Rectal smooth muscle tissue (tissue), 1 donor: ENCODE measurements around the gene CABLES1.
"Not testable (repeated sequence)": the region's sequence is repeated elsewhere in the genome, so short reads cannot be mapped to it uniquely, and the experiment has no call there.

Experiments
- H3K27ac ChIP-seq: one replicate; pipeline ENCODE4 v1.7.0; 2013; ENCODE audit warnings: low read depth, low read length, inconsistent platforms
- H3K27me3 ChIP-seq: one replicate; pipeline ENCODE4 v1.7.0; 2013; ENCODE audit warnings: low read length; ENCODE audit not compliant: control insufficient read depth, insufficient read depth
- H3K36me3 ChIP-seq: one replicate; pipeline ENCODE4 v1.7.0; 2013; ENCODE audit warnings: low read length; ENCODE audit not compliant: control insufficient read depth, insufficient read depth
- H3K4me1 ChIP-seq: one replicate; pipeline ENCODE4 v1.7.0; 2013; ENCODE audit warnings: low read length; ENCODE audit not compliant: control insufficient read depth, insufficient read depth
- H3K4me3 ChIP-seq: one replicate; pipeline ENCODE4 v1.7.0; 2013; ENCODE audit warnings: low read length
- H3K9ac ChIP-seq: one replicate; pipeline ENCODE4 v1.7.0; 2013; ENCODE audit warnings: low read length

The CABLES1 gene

DNA sequence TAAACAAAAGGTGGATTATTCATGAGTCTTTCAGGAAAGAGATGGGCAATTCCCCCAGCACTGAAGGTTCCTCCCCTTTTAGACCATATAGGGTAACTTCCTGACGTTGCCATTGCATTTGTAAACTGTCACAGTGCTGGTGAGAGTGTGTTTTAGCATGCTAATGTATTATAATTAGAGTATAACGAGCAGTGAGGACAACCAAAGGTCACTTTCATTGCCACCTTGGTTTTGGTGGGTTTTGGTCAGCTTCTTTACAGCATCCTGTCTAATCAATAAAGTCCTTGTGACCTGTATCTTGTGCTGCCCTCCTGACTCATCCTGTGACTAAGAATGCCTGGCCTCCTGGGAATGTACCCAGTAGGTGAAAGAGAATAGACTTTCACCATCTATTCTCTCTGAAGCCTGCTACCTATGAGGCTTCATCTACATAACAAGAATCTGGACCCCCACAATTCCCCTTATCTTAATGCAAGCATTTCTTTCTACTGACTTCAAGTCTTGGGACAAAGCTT lies 148.7 kb downstream of the CABLES1 start:
- Histone ChIP-seq H3K4me3 (no peak overlapping the region), H3K27me3 (no peaks in the 10 kb centered on the region), H3K4me1 (no peaks in the 10 kb centered on the region), H3K36me3 (no peaks in the 10 kb centered on the region), H3K27ac (no peak overlapping the region), H3K9ac (no peak overlapping the region)

DNA sequence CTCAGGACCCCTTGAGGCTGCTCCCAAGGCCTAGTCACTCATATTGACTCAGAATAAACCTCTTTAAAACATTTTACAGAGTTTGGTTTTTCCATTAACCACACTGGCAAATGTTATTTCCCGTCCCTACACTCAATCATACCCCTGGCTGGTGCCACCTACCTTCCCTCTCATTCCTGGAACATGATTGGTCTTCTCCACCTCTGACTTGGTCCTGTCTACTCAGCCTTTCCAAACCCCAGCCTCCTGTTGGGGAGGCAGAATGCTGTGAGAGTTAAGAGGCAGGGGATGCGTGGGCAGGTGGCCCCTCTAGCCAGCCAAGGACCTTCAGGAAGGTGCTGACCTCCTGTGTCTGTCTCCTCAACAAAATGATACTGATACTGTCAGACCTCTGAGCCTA lies 149.3 kb downstream of the CABLES1 start:
- Histone ChIP-seq H3K4me3 (no peak overlapping the region), H3K4me1 (no peaks in the 10 kb centered on the region), H3K27ac (no peak overlapping the region), H3K36me3 (no peaks in the 10 kb centered on the region), H3K9ac (no peak overlapping the region), H3K27me3 (no peaks in the 10 kb centered on the region)

GRCh38 chr18:23285581-23285980 lies 150.3 kb downstream of the CABLES1 start:
- not testable (repeated sequence) for H3K27me3 ChIP-seq, H3K4me3 ChIP-seq, H3K27ac ChIP-seq, H3K4me1 ChIP-seq, H3K9ac ChIP-seq, H3K36me3 ChIP-seq

DNA sequence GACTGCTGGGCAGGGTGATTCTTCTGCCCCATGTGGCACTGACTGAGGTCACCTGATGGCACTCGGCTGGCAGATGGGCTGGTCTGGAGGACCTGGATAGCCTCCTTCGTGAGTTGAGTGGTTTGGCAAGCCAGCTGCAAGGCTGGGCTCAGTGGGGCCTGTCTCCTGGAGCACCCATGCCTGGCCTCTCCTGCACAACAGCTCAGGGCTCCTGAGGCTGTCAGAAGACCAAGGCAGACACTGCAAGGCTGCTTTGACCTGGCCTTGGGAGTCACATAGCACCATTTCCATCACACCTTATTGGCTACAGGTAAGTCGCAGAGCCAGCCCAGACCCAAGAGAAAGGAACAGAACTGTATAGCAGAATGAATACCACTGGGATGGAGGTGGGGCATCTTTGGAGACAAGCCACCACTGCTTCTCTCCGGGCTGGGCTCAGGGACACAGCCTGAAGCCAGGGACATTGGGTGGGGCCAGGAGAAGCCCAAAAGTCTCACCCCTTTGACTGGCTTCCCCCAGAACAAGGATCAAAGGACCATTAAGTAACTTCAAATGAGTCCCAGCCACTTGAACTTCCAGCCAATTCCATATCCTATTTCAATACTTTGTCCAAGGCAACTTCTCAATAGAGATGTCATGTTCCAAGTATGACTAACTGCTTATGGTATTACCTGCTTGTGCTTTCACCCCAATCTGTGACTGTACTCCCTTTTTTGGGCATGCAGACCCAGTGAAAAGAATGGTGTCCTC lies 156.3 kb downstream of the CABLES1 start:
- H3K36me3 ChIP-seq, result no peaks in the 10 kb centered on the region
- H3K27me3 ChIP-seq, result no peaks in the 10 kb centered on the region
- no peak overlapping the region for H3K4me3 ChIP-seq
- H3K27ac ChIP-seq, result no peak overlapping the region
- no peak overlapping the region for H3K9ac ChIP-seq
- no peaks in the 10 kb centered on the region for H3K4me1 ChIP-seq

DNA sequence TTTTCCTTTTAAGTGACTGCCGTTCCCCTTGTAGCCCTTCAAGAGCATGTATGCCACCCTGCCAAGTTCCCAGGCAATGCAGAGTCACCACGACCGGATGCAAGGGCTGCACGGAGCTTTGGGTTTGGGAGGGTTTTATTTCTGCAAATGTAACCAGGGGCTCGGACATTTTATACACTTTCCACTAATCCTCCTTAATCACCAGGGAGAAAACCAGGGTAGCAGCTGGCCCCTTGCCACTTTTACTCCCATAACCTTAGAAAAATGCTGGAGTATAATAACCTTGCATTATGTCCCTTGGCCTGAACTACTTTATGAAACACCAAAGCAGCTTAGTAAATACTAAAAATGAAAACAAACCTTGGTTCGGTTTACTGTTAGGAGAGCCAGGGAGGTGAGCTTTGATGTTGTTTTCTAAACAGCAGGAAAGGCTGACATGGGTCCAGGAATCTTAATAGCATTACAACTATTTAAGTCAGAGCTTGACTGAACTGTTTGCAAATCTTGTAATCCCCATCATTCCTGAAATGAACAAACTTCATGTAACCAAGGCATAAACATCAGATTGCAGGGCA lies 165.0 kb downstream of the CABLES1 start:
- Histone ChIP-seq H3K4me1 (no peaks in the 10 kb centered on the region), H3K27me3 (no peaks in the 10 kb centered on the region), H3K27ac (no peak overlapping the region), H3K9ac (no peak overlapping the region), H3K36me3 (no peaks in the 10 kb centered on the region), H3K4me3 (no peak overlapping the region)

GRCh38 chr18:23301972-23302371 lies 166.7 kb downstream of the CABLES1 start:
- Histone ChIP-seq H3K4me1 (no peaks in the 10 kb centered on the region), H3K4me3 (no peak overlapping the region), H3K36me3 (no peaks in the 10 kb centered on the region), H3K27me3 (no peaks in the 10 kb centered on the region), H3K9ac (no peak overlapping the region), H3K27ac (no peak overlapping the region)

GRCh38 chr18:23302511-23302850 lies 167.2 kb downstream of the CABLES1 start:
- no peak overlapping the region for H3K9ac ChIP-seq
- no peak overlapping the region for H3K27ac ChIP-seq
- H3K4me1 ChIP-seq, result no peaks in the 10 kb centered on the region

GRCh38 chr18:23302851-23303527 lies 167.7 kb downstream of the CABLES1 start:
- Histone ChIP-seq H3K4me1 (no peaks in the 10 kb centered on the region), H3K36me3 (no peaks in the 10 kb centered on the region), H3K27ac (no peak overlapping the region), H3K4me3 (no peak overlapping the region), H3K9ac (no peak overlapping the region), H3K27me3 (no peaks in the 10 kb centered on the region)

More at GRCh38 chr18:23302511-23302850, 167.2 kb downstream of the CABLES1 start:
- no peaks in the 10 kb centered on the region for H3K36me3 ChIP-seq
- no peak overlapping the region for H3K4me3 ChIP-seq
- H3K27me3 ChIP-seq, result no peaks in the 10 kb centered on the region

DNA sequence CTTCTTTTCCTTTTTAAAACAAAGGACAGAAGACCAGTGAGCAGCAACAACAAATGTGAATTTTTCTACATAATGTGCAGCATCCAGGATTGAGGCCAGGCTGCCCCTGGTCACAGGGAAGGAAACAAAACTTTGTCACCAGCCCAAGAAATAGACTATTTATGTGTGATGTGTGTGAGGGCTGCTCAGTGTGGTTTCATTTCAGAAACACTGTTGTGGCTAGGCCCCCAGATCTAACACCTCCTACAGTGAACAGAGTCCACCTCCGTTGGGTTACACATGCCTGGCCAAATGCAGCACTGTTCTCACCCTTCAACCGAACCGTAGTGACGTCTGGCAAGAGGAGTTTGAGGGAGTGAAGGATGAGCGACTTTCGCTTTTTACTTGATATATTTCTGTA lies 171.5 kb downstream of the CABLES1 start:
- H3K36me3 ChIP-seq, result no peaks in the 10 kb centered on the region
- H3K27ac ChIP-seq, result no peak overlapping the region
- no peak overlapping the region for H3K9ac ChIP-seq
- no peak overlapping the region for H3K4me3 ChIP-seq
- no peaks in the 10 kb centered on the region for H3K27me3 ChIP-seq
- H3K4me1 ChIP-seq, result no peaks in the 10 kb centered on the region

DNA sequence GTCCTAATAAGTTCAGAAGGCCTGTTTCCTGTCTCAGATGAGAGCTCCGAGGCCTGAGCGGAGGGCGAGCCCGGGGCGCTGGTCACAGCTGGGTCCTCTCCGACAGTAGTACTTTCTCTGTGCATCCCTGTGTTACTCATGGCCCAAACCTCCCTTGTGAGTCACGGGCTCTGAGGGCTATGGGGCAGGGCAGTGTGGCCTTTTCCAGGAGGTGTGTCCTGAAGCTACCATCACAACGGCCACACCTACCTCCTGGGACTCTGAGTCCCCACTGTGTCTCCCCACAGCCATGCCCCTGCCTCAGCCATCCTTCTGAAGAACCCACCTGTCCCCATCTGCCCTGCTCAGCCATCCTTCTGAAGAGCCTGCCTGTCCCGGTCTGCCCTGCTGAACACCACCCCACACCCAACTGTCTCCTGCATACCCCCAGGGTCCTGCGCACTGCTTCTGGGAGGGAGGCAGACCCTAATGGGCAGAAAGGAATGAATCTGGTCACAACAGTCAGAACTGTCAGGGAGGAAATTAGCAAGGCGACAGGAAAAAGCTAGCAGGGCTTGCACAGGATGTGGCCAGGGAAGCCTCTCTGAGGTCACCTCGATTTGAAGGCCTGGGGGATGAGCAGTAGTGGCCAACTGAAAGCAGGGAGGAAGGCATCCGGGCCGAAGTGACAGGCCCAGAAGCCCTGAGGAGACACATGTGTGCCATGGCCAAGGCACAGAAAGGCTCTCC lies 172.4 kb downstream of the CABLES1 start:
- no peak overlapping the region for H3K4me3 ChIP-seq
- no peaks in the 10 kb centered on the region for H3K4me1 ChIP-seq
- no peak overlapping the region for H3K27ac ChIP-seq
- no peaks in the 10 kb centered on the region for H3K27me3 ChIP-seq
- no peak overlapping the region for H3K9ac ChIP-seq
- H3K36me3 ChIP-seq, result no peaks in the 10 kb centered on the region
